GM18526 (cell line): ENCODE data around the gene AWAT1.

Source experiments
- POLR2A ChIP-seq: IDR thresholded peaks from 3 replicates; pipeline ENCODE4 v1.6.1; 2011; ENCODE audit not compliant: insufficient read length; ENCODE audit errors: extremely low read depth

Gene AWAT1

GRCh38 chrX:70234355-70234754 is at the start of gene AWAT1:
Gene AWAT1 (plus strand): TSS chrX:70234655. CDS start chrX:70234696, 41 bp downstream.
- no peak for TF ChIP-seq POLR2A

GRCh38 chrX:70190225-70190624 is 44.2 kb upstream of the AWAT1 start:
- no peak for TF ChIP-seq POLR2A

- no peak for TF ChIP-seq POLR2A
Measured at GRCh38 chrX:70196961-70197720, 37.3 kb upstream of the AWAT1 start.

GRCh38 chrX:70201732-70202131 is 32.7 kb upstream of the AWAT1 start:
- no peak for TF ChIP-seq POLR2A

- TF ChIP-seq POLR2A = no peak
Measured at GRCh38 chrX:70208479-70208878, 26.0 kb upstream of the AWAT1 start.

- TF ChIP-seq POLR2A = no peak
Measured at GRCh38 chrX:70219938-70220764, 14.3 kb upstream of the AWAT1 start.

GRCh38 chrX:70226048-70226447 is 8.4 kb upstream of the AWAT1 start:
- no peak for TF ChIP-seq POLR2A

GRCh38 chrX:70226687-70227086 is 7.8 kb upstream of the AWAT1 start:
- TF ChIP-seq POLR2A = no peak

GRCh38 chrX:70231666-70232065 is 2.8 kb upstream of the AWAT1 start:
- no peak for TF ChIP-seq POLR2A

GRCh38 chrX:70240751-70241150 is 6.3 kb downstream of the AWAT1 start:
- no peak for TF ChIP-seq POLR2A

GRCh38 chrX:70241501-70241900 is 7.0 kb downstream of the AWAT1 start:
- no peak for TF ChIP-seq POLR2A

- TF ChIP-seq POLR2A = no peak
Measured at GRCh38 chrX:70244881-70245280, 10.4 kb downstream of the AWAT1 start.

- TF ChIP-seq POLR2A = no peak
Measured at GRCh38 chrX:70247252-70247651, 12.8 kb downstream of the AWAT1 start.

- TF ChIP-seq POLR2A = no peak
Measured at GRCh38 chrX:70252491-70252890, 18.0 kb downstream of the AWAT1 start.

- TF ChIP-seq POLR2A = no peak
Measured at GRCh38 chrX:70253377-70254062, 19.1 kb downstream of the AWAT1 start.

GRCh38 chrX:70254063-70254400 is 19.6 kb downstream of the AWAT1 start:
- no peak for TF ChIP-seq POLR2A
